Measurements from ENCODE around the gene FGF2. TPM values are rescaled to one million over a fixed set of nuclear protein-coding genes. Genes with fewer than 3 reads are reported as not detected.

FGF2 gene
- total and polyA plus RNA-seq, 4 donors, result 0.52 to 1.4 (median 0.98) TPM

DNA sequence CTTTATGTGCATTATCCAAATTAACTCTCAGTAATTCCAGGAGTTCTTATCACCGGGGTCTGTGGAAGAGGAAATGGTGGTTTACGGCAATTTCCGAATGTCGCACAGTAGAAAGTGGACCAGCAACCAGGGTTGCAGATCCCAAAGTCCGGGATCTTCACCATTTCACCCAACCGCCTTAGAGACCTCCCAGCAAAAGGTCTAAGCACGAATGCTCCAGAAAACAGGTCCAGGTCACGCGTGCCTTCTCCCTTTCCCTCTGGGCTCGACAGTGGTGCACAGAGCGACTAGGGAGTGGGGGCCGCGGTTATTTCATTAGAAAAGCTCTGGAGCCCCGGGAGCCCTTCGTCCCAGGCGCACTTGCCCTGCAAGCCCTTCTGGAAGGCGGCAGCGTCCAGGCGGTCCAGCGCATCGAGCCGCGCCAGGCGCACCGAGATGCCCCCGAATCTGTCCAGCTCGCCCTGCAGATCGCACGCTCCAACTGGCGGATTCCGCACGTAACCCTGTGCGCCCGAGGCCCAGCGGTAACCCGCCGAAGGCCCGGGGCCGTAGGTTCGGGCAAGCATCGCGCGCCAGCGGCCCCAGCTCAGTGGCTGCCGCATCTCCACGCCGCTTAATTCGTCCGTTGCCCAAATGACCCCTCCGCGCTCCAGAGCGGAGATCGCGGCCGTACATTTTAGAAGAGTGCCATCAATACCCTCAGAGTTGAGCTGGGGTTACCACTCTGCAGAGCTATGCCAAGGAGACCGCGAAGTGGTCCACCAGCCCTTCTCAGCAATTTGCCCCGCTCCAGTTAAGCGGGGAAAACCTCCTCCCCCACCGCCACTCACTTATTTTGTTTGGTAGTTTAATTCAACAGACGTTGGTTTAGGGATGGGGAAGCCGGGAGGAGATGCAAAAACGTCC, 95.6 kb downstream of the FGF2 start, which contains the start of gene NUDT6:
NUDT6 (minus strand) TSS at position 627 of the 906 bp plus-strand sequence; CDS start at position 602, 25 bp downstream.
- peak; percentile 64 for DNase-seq (ENCODE audit: low spot score)

More for the DNA sequence above, 95.6 kb downstream of the FGF2 start, which contains the start of gene NUDT6:
- Histone ChIP-seq H3K4me1 (ENCODE audit: control insufficient read depth in 4 of 4, insufficient read depth in 4 of 4, low read length in 3 of 4) (peaks cover 12 to 19% (median 17%) of the 10 kb centered on the region in 4 donors), H3K27ac (ENCODE audit: low read depth in 1 of 2, low read length in 2 of 2) (peak within 1 kb of the TSS; percentile 52 to 81), H3K4me3 (ENCODE audit: low read depth in 1 of 3, low read length in 3 of 3) (peak within 1 kb of the TSS; percentile 62 to 84 (median 70)), H3K27me3 (ENCODE audit: control insufficient read depth in 4 of 4, insufficient read depth in 4 of 4, low read length in 3 of 4) (no peaks in the 10 kb centered on the region), H3K36me3 (ENCODE audit: control insufficient read depth in 4 of 4, insufficient read depth in 3 of 4, low read depth in 1 of 4, low read length in 3 of 4) (no peaks in the 10 kb centered on the region), H3K9me3 (ENCODE audit: control insufficient read depth in 4 of 4, low read length in 3 of 4) (no peaks in the 10 kb centered on the region), H3K9ac (ENCODE audit: low read depth in 1 of 2, low read length in 2 of 2) (peak within 1 kb of the TSS; percentile 66 to 82)
- WGBS, result under 1% methylated on average over 63 of the region's 63 CpGs
- peak; percentile 31 for TF ChIP-seq HNF4G (IDR thresholded peaks at IDR 0.05)
- peak in 1 of 2 donors; percentile 15 for TF ChIP-seq RAD21 (IDR thresholded peaks at IDR 0.05)
- no peak for TF ChIP-seq EGR1 (IDR thresholded peaks at IDR 0.05; ENCODE audit: low read depth in 2 of 2)
- TF ChIP-seq, protein P1, sequence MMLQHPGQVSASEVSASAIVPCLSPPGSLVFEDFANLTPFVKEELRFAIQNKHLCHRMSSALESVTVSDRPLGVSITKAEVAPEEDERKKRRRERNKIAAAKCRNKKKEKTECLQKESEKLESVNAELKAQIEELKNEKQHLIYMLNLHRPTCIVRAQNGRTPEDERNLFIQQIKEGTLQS (IDR thresholded peaks at IDR 0.05), result no peak
- TF ChIP-seq, protein P2, sequence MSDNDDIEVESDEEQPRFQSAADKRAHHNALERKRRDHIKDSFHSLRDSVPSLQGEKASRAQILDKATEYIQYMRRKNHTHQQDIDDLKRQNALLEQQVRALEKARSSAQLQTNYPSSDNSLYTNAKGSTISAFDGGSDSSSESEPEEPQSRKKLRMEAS (IDR thresholded peaks at IDR 0.05), result no peak
- TF ChIP-seq TAF1 (conservative IDR thresholded peaks at IDR 0.05), result peak; percentile 45
- TF ChIP-seq JUND (IDR thresholded peaks at IDR 0.05), result no peak
- peak; percentile 35 for TF ChIP-seq YY1 (IDR thresholded peaks at IDR 0.05)
- TF ChIP-seq FOXA2 (IDR thresholded peaks at IDR 0.05), result no peak
- peak; percentile 43 to 71 for TF ChIP-seq HNF4A (conservative IDR thresholded peaks at IDR 0.05)
- TF ChIP-seq, protein P3, sequence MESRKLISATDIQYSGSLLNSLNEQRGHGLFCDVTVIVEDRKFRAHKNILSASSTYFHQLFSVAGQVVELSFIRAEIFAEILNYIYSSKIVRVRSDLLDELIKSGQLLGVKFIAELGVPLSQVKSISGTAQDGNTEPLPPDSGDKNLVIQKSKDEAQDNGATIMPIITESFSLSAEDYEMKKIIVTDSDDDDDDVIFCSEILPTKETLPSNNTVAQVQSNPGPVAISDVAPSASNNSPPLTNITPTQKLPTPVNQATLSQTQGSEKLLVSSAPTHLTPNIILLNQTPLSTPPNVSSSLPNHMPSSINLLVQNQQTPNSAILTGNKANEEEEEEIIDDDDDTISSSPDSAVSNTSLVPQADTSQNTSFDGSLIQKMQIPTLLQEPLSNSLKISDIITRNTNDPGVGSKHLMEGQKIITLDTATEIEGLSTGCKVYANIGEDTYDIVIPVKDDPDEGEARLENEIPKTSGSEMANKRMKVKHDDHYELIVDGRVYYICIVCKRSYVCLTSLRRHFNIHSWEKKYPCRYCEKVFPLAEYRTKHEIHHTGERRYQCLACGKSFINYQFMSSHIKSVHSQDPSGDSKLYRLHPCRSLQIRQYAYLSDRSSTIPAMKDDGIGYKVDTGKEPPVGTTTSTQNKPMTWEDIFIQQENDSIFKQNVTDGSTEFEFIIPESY (IDR thresholded peaks at IDR 0.05), result no peak
- peak in 1 of 2 donors; percentile 26 for TF ChIP-seq RXRA (IDR thresholded peaks at IDR 0.05)
- TF ChIP-seq SP1 (IDR thresholded peaks at IDR 0.05), result no peak
- TF ChIP-seq NR2F2 (IDR thresholded peaks at IDR 0.05), result no peak
- peak; percentile 11 to 68 for TF ChIP-seq GABPA (IDR thresholded peaks at IDR 0.05 in 1 of 2, conservative IDR thresholded peaks at IDR 0.05 in 1 of 2)
- TF ChIP-seq FOXA1 (IDR thresholded peaks at IDR 0.05), result no peak
- TF ChIP-seq, protein P4, sequence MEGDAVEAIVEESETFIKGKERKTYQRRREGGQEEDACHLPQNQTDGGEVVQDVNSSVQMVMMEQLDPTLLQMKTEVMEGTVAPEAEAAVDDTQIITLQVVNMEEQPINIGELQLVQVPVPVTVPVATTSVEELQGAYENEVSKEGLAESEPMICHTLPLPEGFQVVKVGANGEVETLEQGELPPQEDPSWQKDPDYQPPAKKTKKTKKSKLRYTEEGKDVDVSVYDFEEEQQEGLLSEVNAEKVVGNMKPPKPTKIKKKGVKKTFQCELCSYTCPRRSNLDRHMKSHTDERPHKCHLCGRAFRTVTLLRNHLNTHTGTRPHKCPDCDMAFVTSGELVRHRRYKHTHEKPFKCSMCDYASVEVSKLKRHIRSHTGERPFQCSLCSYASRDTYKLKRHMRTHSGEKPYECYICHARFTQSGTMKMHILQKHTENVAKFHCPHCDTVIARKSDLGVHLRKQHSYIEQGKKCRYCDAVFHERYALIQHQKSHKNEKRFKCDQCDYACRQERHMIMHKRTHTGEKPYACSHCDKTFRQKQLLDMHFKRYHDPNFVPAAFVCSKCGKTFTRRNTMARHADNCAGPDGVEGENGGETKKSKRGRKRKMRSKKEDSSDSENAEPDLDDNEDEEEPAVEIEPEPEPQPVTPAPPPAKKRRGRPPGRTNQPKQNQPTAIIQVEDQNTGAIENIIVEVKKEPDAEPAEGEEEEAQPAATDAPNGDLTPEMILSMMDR (IDR thresholded peaks at IDR 0.05; ENCODE audit: low read depth, low read length, missing input control), result no peak
- TF ChIP-seq, protein P5, sequence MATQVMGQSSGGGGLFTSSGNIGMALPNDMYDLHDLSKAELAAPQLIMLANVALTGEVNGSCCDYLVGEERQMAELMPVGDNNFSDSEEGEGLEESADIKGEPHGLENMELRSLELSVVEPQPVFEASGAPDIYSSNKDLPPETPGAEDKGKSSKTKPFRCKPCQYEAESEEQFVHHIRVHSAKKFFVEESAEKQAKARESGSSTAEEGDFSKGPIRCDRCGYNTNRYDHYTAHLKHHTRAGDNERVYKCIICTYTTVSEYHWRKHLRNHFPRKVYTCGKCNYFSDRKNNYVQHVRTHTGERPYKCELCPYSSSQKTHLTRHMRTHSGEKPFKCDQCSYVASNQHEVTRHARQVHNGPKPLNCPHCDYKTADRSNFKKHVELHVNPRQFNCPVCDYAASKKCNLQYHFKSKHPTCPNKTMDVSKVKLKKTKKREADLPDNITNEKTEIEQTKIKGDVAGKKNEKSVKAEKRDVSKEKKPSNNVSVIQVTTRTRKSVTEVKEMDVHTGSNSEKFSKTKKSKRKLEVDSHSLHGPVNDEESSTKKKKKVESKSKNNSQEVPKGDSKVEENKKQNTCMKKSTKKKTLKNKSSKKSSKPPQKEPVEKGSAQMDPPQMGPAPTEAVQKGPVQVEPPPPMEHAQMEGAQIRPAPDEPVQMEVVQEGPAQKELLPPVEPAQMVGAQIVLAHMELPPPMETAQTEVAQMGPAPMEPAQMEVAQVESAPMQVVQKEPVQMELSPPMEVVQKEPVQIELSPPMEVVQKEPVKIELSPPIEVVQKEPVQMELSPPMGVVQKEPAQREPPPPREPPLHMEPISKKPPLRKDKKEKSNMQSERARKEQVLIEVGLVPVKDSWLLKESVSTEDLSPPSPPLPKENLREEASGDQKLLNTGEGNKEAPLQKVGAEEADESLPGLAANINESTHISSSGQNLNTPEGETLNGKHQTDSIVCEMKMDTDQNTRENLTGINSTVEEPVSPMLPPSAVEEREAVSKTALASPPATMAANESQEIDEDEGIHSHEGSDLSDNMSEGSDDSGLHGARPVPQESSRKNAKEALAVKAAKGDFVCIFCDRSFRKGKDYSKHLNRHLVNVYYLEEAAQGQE (IDR thresholded peaks at IDR 0.05), result no peak

All from liver (tissue), 9 donors.